ENCODE data around the gene CRYBG3.

DNA sequence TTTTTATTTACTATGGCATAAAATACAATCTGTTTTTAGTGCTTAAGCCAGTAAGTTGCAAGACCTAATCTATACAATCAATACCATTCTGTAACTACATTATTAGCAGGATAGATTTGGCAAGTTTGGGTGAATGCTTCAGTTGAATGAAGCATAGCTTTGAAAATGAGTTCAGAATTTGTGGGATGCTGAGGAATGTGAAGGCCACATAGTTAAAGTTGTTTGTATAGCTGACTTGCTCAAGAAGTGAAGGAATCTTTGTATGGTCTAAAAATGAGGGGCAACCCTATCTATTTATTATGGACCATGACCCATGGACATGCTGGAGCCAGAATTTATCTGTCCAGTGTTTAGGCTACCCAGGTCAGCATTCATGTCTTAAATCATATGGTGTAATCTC, 58.5 kb downstream of the CRYBG3 start:
- TF ChIP-seq, protein P1, sequence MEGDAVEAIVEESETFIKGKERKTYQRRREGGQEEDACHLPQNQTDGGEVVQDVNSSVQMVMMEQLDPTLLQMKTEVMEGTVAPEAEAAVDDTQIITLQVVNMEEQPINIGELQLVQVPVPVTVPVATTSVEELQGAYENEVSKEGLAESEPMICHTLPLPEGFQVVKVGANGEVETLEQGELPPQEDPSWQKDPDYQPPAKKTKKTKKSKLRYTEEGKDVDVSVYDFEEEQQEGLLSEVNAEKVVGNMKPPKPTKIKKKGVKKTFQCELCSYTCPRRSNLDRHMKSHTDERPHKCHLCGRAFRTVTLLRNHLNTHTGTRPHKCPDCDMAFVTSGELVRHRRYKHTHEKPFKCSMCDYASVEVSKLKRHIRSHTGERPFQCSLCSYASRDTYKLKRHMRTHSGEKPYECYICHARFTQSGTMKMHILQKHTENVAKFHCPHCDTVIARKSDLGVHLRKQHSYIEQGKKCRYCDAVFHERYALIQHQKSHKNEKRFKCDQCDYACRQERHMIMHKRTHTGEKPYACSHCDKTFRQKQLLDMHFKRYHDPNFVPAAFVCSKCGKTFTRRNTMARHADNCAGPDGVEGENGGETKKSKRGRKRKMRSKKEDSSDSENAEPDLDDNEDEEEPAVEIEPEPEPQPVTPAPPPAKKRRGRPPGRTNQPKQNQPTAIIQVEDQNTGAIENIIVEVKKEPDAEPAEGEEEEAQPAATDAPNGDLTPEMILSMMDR (conservative IDR thresholded peaks at IDR 0.05): no peak
- TF ChIP-seq EZH2 (IDR thresholded peaks at IDR 0.05; ENCODE audit: low read depth): no peak
